H1 (cell line): ENCODE results near the gene RAB7B. TPM values are rescaled to one million over a fixed set of nuclear protein-coding genes. Genes with fewer than 3 reads are reported as not detected.

ENCODE experiments used
- CTCF ChIA-PET: fragments of 300-600 bp; sonication (Branson Sonifier 250); formaldehyde crosslinking; loops from one replicate; lab custom pipeline; 2021; ENCODE audit not compliant: partially characterized antibody; lab: Charles Lee
- POLR2A ChIA-PET: fragments of 300-600 bp; sonication (Branson Sonifier 250); formaldehyde crosslinking; loops from one replicate; lab custom pipeline; 2021; ENCODE audit warnings: inconsistent platforms; ENCODE audit not compliant: partially characterized antibody; lab: Charles Lee
- DNase-seq, 2 experiments: peaks; one replicate each; pipeline versions ENCODE4 v3.0.0 to v3.0.0-alpha.2; 2010 to 2022; ENCODE audit warnings: low spot score in 2 of 2, low read depth in 1 of 2, mixed read lengths in 1 of 2
- FAIRE-seq: peaks from 2 replicates; lab custom pipeline; 2011; peaks lifted over from hg19 to GRCh38; lab: Jason Lieb, UNC
- H2AFZ ChIP-seq: 2 replicates; pipeline ENCODE4 v1.8.1; 2012; ENCODE audit warnings: low read length, inconsistent platforms
- H2AK5ac ChIP-seq: 2 replicates; pipeline ENCODE4 v1.6.1; 2013; ENCODE audit warnings: low read depth, low read length
- H2BK120ac ChIP-seq: replicated peaks from 2 replicates; pipeline ENCODE3; 2013; ENCODE audit warnings: low read depth, low read length, inconsistent platforms
- H2BK12ac ChIP-seq: 2 replicates; pipeline ENCODE4 v1.6.1; 2013; ENCODE audit warnings: low read depth, low read length
- H2BK15ac ChIP-seq: 2 replicates; pipeline ENCODE4 v1.6.1; 2013; ENCODE audit warnings: low read length
- H2BK20ac ChIP-seq: 2 replicates; pipeline ENCODE4 v1.6.1; 2013; ENCODE audit warnings: low read length
- H2BK5ac ChIP-seq: 2 replicates; pipeline ENCODE4 v1.6.1; 2013; ENCODE audit warnings: low read depth, low read length
- H3K14ac ChIP-seq: 2 replicates; pipeline ENCODE4 v1.6.1; 2013; ENCODE audit warnings: inconsistent platforms; ENCODE audit not compliant: insufficient read length
- H3K18ac ChIP-seq: 2 replicates; pipeline ENCODE4 v1.6.1; 2013; ENCODE audit warnings: low read length; ENCODE audit errors: extremely low read depth
- H3K23ac ChIP-seq: 2 replicates; pipeline ENCODE4 v1.6.1; 2013; ENCODE audit warnings: inconsistent platforms; ENCODE audit not compliant: insufficient read length
- H3K23me2 ChIP-seq: 2 replicates; pipeline ENCODE4 v1.6.1; 2013; ENCODE audit warnings: low read depth, low read length
- H3K27ac ChIP-seq: 2 replicates; pipeline ENCODE4 v1.6.1; 2011; ENCODE audit warnings: low read depth, low read length, inconsistent platforms
- H3K27me3 ChIP-seq, 4 experiments: replicated peaks in 1 of 4; 1 replicate in 1 of 4; 2 replicates in 3 of 4; pipeline versions ENCODE4 v1.6.1 to v1.8.1; 2011 to 2013; ENCODE audit warnings: low read length in 3 of 4, mild to moderate bottlenecking in 3 of 4, inconsistent platforms in 2 of 4, mixed read lengths in 2 of 4, moderate library complexity in 1 of 4; ENCODE audit not compliant: control insufficient read depth in 3 of 4, insufficient read depth in 3 of 4; ENCODE audit errors: extremely low read depth in 1 of 4
- H3K36me3 ChIP-seq, 4 experiments: 2 replicates each; pipeline versions ENCODE4 v1.6.1 to v1.8.1; 2011 to 2013; ENCODE audit warnings: mild to moderate bottlenecking in 4 of 4, low read length in 3 of 4, moderate library complexity in 2 of 4, control low read depth in 1 of 4, inconsistent platforms in 1 of 4; ENCODE audit not compliant: insufficient read depth in 4 of 4, control insufficient read depth in 2 of 4
- H3K4ac ChIP-seq: replicated peaks from 2 replicates; pipeline ENCODE3; 2013; ENCODE audit warnings: low read length, low read depth, mixed read lengths, inconsistent platforms; ENCODE audit not compliant: insufficient read length
- H3K4me1 ChIP-seq, 4 experiments: replicated peaks in 1 of 4; 1 replicate in 1 of 4; 2 replicates in 3 of 4; pipeline versions ENCODE4 v1.6.1 to v1.8.1; 2011 to 2013; ENCODE audit warnings: low read length in 3 of 4, inconsistent platforms in 2 of 4, mixed read lengths in 1 of 4; ENCODE audit not compliant: insufficient read depth in 4 of 4, control insufficient read depth in 3 of 4
- H3K4me2 ChIP-seq, 2 experiments: 2 replicates each; pipeline versions ENCODE4 v1.6.1 to v1.8.1; 2011 to 2013; ENCODE audit warnings: low read depth in 2 of 2, low read length in 2 of 2, control low read depth in 1 of 2, inconsistent platforms in 1 of 2, mild to moderate bottlenecking in 1 of 2; ENCODE audit not compliant: insufficient read depth in 1 of 2
- H3K4me3 ChIP-seq, 4 experiments: fragments of 200-600, 300-600 bp in 1 of 4; sonication (generic), shearing (Covaris generic), sonication (Bioruptor Twin) in 1 of 4; 2 replicates each; pipeline versions ENCODE4 v1.5.1 to v1.8.1; 2011 to 2016; ENCODE audit warnings: low read length in 4 of 4, low read depth in 3 of 4, control low read depth in 2 of 4, inconsistent platforms in 2 of 4, mild to moderate bottlenecking in 2 of 4, mixed read lengths in 1 of 4, moderate library complexity in 1 of 4; ENCODE audit not compliant: insufficient read depth in 2 of 4; ENCODE audit errors: extremely low read depth in 1 of 4
- H3K56ac ChIP-seq: replicated peaks from 2 replicates; pipeline ENCODE3; 2013; ENCODE audit warnings: low read depth, mild to moderate bottlenecking, mixed read lengths, low read length, inconsistent platforms; ENCODE audit not compliant: insufficient read length
- H3K79me1 ChIP-seq: 2 replicates; pipeline ENCODE4 v1.6.1; 2013; ENCODE audit warnings: low read depth, low read length, control low read depth
- H3K79me2 ChIP-seq, 2 experiments: 2 replicates each; pipeline versions ENCODE4 v1.6.1 to v1.8.1; 2012 to 2013; ENCODE audit warnings: low read length in 2 of 2, mild to moderate bottlenecking in 2 of 2, inconsistent platforms in 1 of 2; ENCODE audit not compliant: insufficient read depth in 2 of 2, control insufficient read depth in 1 of 2
- H3K9ac ChIP-seq, 4 experiments: replicated peaks in 1 of 4; 1 replicate in 1 of 4; 2 replicates in 3 of 4; pipeline versions ENCODE4 v1.6.1 to v1.8.1; 2011 to 2013; ENCODE audit warnings: low read depth in 3 of 4, low read length in 3 of 4, control low read depth in 2 of 4, mild to moderate bottlenecking in 2 of 4, moderate library complexity in 2 of 4, inconsistent platforms in 1 of 4; ENCODE audit errors: extremely low read depth in 1 of 4
- H3K9me3 ChIP-seq, 2 experiments: 2 replicates each; pipeline versions ENCODE4 v1.6.1 to v1.8.1; 2012 to 2013; ENCODE audit warnings: mild to moderate bottlenecking in 2 of 2, moderate library complexity in 2 of 2, control low read depth in 1 of 2, inconsistent platforms in 1 of 2, low read depth in 1 of 2, low read length in 1 of 2, mixed read lengths in 1 of 2; ENCODE audit not compliant: insufficient read depth in 2 of 2
- H4K20me1 ChIP-seq, 2 experiments: replicated peaks in 1 of 2; 2 replicates each; pipeline versions ENCODE3 to v1.8.1; 2011 to 2013; ENCODE audit warnings: inconsistent platforms in 2 of 2, low read length in 2 of 2, mild to moderate bottlenecking in 1 of 2; ENCODE audit not compliant: insufficient read depth in 2 of 2, control insufficient read depth in 1 of 2
- H4K5ac ChIP-seq: 2 replicates; pipeline ENCODE4 v1.6.1; 2013; ENCODE audit warnings: low read length, low read depth, mixed read lengths, inconsistent platforms; ENCODE audit not compliant: insufficient read length
- H4K8ac ChIP-seq: 2 replicates; pipeline ENCODE4 v1.8.0; 2013; ENCODE audit warnings: mild to moderate bottlenecking, moderate library complexity, low read length, inconsistent platforms; ENCODE audit not compliant: insufficient read depth; ENCODE audit errors: extremely low read depth
- H4K91ac ChIP-seq: replicated peaks from 2 replicates; pipeline ENCODE3; 2013; ENCODE audit warnings: low read length, mixed read lengths, inconsistent platforms; ENCODE audit not compliant: insufficient read length
- FOSL1 ChIP-seq: IDR thresholded peaks from 2 replicates; pipeline ENCODE4 v1.6.1; 2011; ENCODE audit warnings: mild to moderate bottlenecking, low read depth, low read length, moderate library complexity; ENCODE audit not compliant: insufficient read depth
- JUN ChIP-seq: IDR thresholded peaks from 2 replicates; pipeline ENCODE4 v1.6.1; 2011; ENCODE audit warnings: low read depth, mild to moderate bottlenecking, improper control_type of control experiment, low read length
- WGBS, 2 experiments: shearing (Covaris generic) in 1 of 2; methylation state at CpG; one replicate each; pipeline versions ENCODE4 v1.1.6 to v1.1.7; 2013 to 2015; ENCODE audit warnings: low lambda C conversion rate in 2 of 2, mixed read lengths in 2 of 2, inconsistent platforms in 1 of 2, low coverage in 1 of 2, missing lambda C conversion rate in 1 of 2; ENCODE audit not compliant: insufficient replicate concordance in 2 of 2, insufficient coverage in 1 of 2, insufficient read length in 1 of 2; ENCODE audit errors: extremely low coverage in 1 of 2, missing lambda C conversion rate in 1 of 2; 5-methylcytosine and 5-hydroxymethylcytosine counted together
- polyA plus RNA-seq, 7 experiments: library from polyadenylated mRNA; depleted of rRNA in 3 of 7; stranded (reverse) in 5 of 7; unstranded in 2 of 7; fragments of >200 nt in 5 of 7; fragments of 200-250 nt in 2 of 7; gene quantifications; 1 replicate in 5 of 7; 2 replicates in 1 of 7; 4 replicates in 1 of 7; pipeline versions ENCODE4 v1.2.1 to v1.2.3, GENCODE V29; 2011 to 2013; ENCODE audit warnings: missing spikeins in 2 of 7, mixed read lengths in 2 of 7
- total RNA-seq: library from RNA; stranded (reverse); fragmentation: NEBNext Ultra II Directional; extraction: Animal tissue kit (Norgen Biotek cat#: 25700); gene quantifications from 2 replicates; pipeline ENCODE4 v1.2.1, GENCODE V29; 2021

The RAB7B gene
- total and polyA plus RNA-seq, 2 of the 8 experiments (the other 6 are each of a cell fraction or from before 2014, with no cell fraction given), result 0.05 TPM; not detected in 1

DNA sequence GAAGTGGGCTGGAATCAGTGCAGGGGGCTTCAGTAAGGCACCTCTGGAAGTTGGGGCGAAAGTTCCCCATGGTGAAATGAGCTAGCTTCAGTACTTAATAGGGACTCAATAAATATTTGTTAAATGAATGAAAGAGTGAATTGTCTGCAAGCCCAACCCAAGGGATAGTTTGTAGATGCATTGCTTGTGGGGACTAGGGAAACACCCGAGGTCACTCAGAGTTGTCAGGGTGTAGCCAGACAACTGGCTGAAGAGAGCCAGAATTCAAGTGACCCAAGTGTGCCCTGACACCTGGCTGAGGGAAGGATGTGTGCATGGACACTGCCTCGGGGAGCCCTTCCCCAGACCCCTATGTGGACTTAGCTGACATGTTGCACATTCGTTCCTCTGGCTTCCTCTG, 58.7 kb downstream of the RAB7B start:
- H2BK15ac ChIP-seq, result no peak overlapping the region
- WGBS, 2 experiments, result 88% methylated on average over 4 of the region's 4 CpGs; no CpG with 5 or more reads in 1 of the 2 experiments
- no peak for FAIRE-seq
- no peak overlapping the region for H4K5ac ChIP-seq
- H3K4me3 ChIP-seq, result no peak overlapping the region
- no peak overlapping the region for H2AK5ac ChIP-seq
- H2BK5ac ChIP-seq, result no peak overlapping the region
- no peaks in the 10 kb centered on the region for H4K20me1 ChIP-seq
- no peak overlapping the region for H2BK120ac ChIP-seq
- DNase-seq, result no peak
- no peaks in the 10 kb centered on the region for H3K9me3 ChIP-seq
- no peak overlapping the region for H3K56ac ChIP-seq
- no peaks in the 10 kb centered on the region for H3K23me2 ChIP-seq
- TF ChIP-seq FOSL1 (no peak), JUN (no peak)
- H3K18ac ChIP-seq, result no peak overlapping the region
- peaks cover 3 to 15% (median 11%) of the 10 kb centered on the region in 4 experiments for H3K4me1 ChIP-seq
- H3K79me1 ChIP-seq, result no peaks in the 10 kb centered on the region
- no peak overlapping the region for H2BK12ac ChIP-seq
- no peak overlapping the region for H2BK20ac ChIP-seq
- H3K14ac ChIP-seq, result no peak overlapping the region
- no peaks in the 10 kb centered on the region for H3K27me3 ChIP-seq
- no peak overlapping the region for H2AFZ ChIP-seq
- no peak overlapping the region for H3K9ac ChIP-seq
- no peak overlapping the region for H3K27ac ChIP-seq
- no peak overlapping the region for H3K4ac ChIP-seq
- no peaks in the 10 kb centered on the region for H3K79me2 ChIP-seq
- no peak overlapping the region for H4K8ac ChIP-seq
- H3K36me3 ChIP-seq, result no peaks in the 10 kb centered on the region
- H3K4me2 ChIP-seq, result no peak overlapping the region
- CTCF ChIA-PET, result interaction anchor here (1.2 to 11.0 kb wide), 5 partner anchors 9 to 33 kb away, joined by 3 to 110 read pairs (median 11); no protein-coding TSS in a partner anchor
- no peak overlapping the region for H4K91ac ChIP-seq
- POLR2A ChIA-PET, result no interaction called here
- no peak overlapping the region for H3K23ac ChIP-seq
